ENCODE measurements around the gene TTC9B. TPM values are rescaled to one million over a fixed set of nuclear protein-coding genes. Genes with fewer than 3 reads are reported as not detected.

The TTC9B gene
- total RNA-seq, 1 donor from 2014 or later: not detected

DNA sequence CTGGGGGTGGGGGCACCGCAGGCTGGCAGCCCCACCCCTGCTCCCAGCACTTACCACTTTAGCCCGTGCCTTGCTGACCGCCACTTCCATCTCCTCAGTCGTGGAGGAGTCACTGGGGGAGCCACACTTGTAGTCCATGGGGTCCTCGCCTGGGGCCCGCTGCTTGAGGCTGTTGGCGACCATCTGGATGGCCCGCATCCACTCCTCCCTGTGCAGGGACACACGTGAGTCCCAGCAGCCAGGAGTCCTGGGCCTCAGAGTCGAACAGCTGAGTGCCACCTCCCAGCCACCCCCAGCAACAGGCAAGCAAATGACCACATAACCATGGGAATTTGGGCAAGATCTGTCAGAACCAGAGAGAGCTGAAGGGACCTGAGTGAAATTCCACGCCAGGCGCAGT, 24.3 kb upstream of the TTC9B start:
- no peaks in the 10 kb centered on the region for H3K9me3 Mint-ChIP-seq
- H3K4me3 Mint-ChIP-seq: no peak overlapping the region
- H3K27me3 Mint-ChIP-seq (ENCODE audit: low read depth): no peaks in the 10 kb centered on the region
- TF ChIP-seq, protein P1, sequence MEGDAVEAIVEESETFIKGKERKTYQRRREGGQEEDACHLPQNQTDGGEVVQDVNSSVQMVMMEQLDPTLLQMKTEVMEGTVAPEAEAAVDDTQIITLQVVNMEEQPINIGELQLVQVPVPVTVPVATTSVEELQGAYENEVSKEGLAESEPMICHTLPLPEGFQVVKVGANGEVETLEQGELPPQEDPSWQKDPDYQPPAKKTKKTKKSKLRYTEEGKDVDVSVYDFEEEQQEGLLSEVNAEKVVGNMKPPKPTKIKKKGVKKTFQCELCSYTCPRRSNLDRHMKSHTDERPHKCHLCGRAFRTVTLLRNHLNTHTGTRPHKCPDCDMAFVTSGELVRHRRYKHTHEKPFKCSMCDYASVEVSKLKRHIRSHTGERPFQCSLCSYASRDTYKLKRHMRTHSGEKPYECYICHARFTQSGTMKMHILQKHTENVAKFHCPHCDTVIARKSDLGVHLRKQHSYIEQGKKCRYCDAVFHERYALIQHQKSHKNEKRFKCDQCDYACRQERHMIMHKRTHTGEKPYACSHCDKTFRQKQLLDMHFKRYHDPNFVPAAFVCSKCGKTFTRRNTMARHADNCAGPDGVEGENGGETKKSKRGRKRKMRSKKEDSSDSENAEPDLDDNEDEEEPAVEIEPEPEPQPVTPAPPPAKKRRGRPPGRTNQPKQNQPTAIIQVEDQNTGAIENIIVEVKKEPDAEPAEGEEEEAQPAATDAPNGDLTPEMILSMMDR (IDR thresholded peaks at IDR 0.05; ENCODE audit: unreplicated experiment): no peak
- peaks cover 10% of the 10 kb centered on the region for H3K36me3 Mint-ChIP-seq
- no peak overlapping the region for H3K27ac Mint-ChIP-seq
- no peak for DNase-seq (ENCODE audit: low spot score in 2 of 2, unreplicated experiment in 2 of 2)
- H3K4me1 Mint-ChIP-seq: peaks cover 16% of the 10 kb centered on the region

- H3K27ac Mint-ChIP-seq: no peak overlapping the region
- DNase-seq (ENCODE audit: low spot score in 2 of 2, unreplicated experiment in 2 of 2): no peak
- H3K36me3 Mint-ChIP-seq: peaks cover 13% of the 10 kb centered on the region
- no peaks in the 10 kb centered on the region for H3K9me3 Mint-ChIP-seq
- peaks cover 16% of the 10 kb centered on the region for H3K4me1 Mint-ChIP-seq
- no peaks in the 10 kb centered on the region for H3K27me3 Mint-ChIP-seq (ENCODE audit: low read depth)
- TF ChIP-seq, protein P1 (IDR thresholded peaks at IDR 0.05; ENCODE audit: unreplicated experiment): no peak
- H3K4me3 Mint-ChIP-seq: no peak overlapping the region
These were observed 23.7 kb upstream of the TTC9B start for GRCh38 chr19:40241809-40242384.

DNA sequence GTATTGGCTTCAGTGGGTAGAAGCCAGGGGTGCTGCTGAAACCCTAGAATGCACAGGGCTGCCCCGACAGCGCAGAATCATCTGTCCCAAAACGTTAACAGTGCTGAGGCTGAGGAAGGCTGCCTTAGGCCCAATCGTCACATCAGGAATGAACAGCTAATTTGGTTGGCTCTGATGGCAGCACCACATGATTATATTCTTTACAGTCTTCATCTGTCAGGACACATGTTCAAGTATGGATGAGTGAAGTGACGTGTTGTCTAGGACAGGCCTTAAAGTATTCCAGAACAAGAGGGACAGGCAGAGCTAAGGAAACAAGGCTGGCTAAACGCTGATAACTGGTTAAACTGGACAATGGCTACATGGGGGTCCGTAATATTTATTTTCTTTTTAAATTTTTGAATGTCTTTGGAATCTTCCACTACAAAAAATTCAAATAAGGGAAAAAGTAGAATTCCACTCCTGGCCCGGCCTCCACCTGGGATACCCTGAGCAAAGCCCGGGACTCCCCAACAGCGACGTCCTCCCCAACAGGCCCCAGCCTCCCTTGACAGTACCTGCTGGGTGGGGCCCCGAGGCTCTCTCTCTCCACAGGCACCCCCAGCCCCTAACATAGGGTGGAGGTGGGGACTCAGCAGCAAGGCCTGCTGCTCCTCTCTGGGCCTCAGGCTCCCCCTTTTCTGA, 23.1 kb upstream of the TTC9B start:
- TF ChIP-seq, protein P1 (IDR thresholded peaks at IDR 0.05; ENCODE audit: unreplicated experiment): no peak
- Mint-ChIP-seq H3K9me3 (no peaks in the 10 kb centered on the region), H3K27ac (no peak overlapping the region), H3K4me1 (peaks cover 15% of the 10 kb centered on the region), H3K36me3 (peaks cover 14% of the 10 kb centered on the region), H3K4me3 (no peak overlapping the region), H3K27me3 (ENCODE audit: low read depth) (no peaks in the 10 kb centered on the region)
- no peak for DNase-seq (ENCODE audit: low spot score in 2 of 2, unreplicated experiment in 2 of 2)

DNA sequence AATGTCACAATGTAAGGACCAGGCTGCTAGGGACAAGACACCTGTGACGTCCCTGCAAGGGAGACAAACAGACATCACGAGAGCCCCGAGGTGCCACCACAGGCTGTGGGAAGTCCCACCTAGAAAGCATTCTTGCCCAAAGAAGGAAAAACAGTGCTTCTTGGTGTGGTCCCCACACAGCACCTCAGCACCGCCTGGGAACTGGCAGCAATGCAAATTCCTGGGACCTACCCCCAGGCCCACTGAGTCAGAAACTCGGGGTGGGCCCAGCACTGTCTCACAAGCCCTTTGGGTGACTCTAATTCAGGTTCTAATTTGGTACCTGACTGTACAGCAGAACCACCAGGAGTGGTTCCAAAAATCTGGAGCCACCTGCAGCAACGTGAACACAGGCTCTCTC, 22.1 kb upstream of the TTC9B start:
- Mint-ChIP-seq H3K4me1 (peaks cover 10% of the 10 kb centered on the region), H3K4me3 (no peak overlapping the region), H3K27me3 (ENCODE audit: low read depth) (no peaks in the 10 kb centered on the region), H3K9me3 (no peaks in the 10 kb centered on the region), H3K27ac (no peak overlapping the region), H3K36me3 (peaks cover 14% of the 10 kb centered on the region)
- TF ChIP-seq, protein P1 (IDR thresholded peaks at IDR 0.05; ENCODE audit: unreplicated experiment): no peak
- DNase-seq (ENCODE audit: low spot score in 2 of 2, unreplicated experiment in 2 of 2): no peak

GRCh38 chr19:40239415-40240226, 21.4 kb upstream of the TTC9B start:
- TF ChIP-seq, protein P1 (IDR thresholded peaks at IDR 0.05; ENCODE audit: unreplicated experiment): no peak
- Mint-ChIP-seq H3K4me1 (peaks cover 2% of the 10 kb centered on the region), H3K36me3 (peaks cover 14% of the 10 kb centered on the region), H3K9me3 (no peaks in the 10 kb centered on the region), H3K27me3 (ENCODE audit: low read depth) (no peaks in the 10 kb centered on the region), H3K27ac (no peak overlapping the region), H3K4me3 (no peak overlapping the region)
- no peak for DNase-seq (ENCODE audit: low spot score in 2 of 2, unreplicated experiment in 2 of 2)
